Caki2 (cell line): Measurements from ENCODE around the gene PARP15. TPM values are rescaled to one million over a fixed set of nuclear protein-coding genes. Genes with fewer than 3 reads are reported as not detected.
"Not testable (repeated sequence)": the region's sequence is repeated elsewhere in the genome, so short reads cannot be mapped to it uniquely, and the experiment has no call there.

Experiments
- DNase-seq: peaks from one replicate; pipeline ENCODE4 v3.0.0-alpha.2; 2015; ENCODE audit warnings: low read depth
- in situ Hi-C: cut with HindIII; loops from 2 replicates; pipeline ENCODE4 v1.10.0; 2016; ENCODE audit warnings: low sequenced_read_pairs, low pct_unique_long_range_greater_than_20kb, mixed read lengths
- total RNA-seq: library from RNA; depleted of rRNA; stranded (reverse); fragments of >200 nt; shearing (Covaris generic); gene quantifications from 2 replicates; pipeline ENCODE4 v1.2.3, GENCODE V29; 2014; ENCODE audit warnings: low replicate concordance; rRNA removed

The PARP15 gene
- total RNA-seq, 1 experiment from 2014 or later, result not detected

DNA sequence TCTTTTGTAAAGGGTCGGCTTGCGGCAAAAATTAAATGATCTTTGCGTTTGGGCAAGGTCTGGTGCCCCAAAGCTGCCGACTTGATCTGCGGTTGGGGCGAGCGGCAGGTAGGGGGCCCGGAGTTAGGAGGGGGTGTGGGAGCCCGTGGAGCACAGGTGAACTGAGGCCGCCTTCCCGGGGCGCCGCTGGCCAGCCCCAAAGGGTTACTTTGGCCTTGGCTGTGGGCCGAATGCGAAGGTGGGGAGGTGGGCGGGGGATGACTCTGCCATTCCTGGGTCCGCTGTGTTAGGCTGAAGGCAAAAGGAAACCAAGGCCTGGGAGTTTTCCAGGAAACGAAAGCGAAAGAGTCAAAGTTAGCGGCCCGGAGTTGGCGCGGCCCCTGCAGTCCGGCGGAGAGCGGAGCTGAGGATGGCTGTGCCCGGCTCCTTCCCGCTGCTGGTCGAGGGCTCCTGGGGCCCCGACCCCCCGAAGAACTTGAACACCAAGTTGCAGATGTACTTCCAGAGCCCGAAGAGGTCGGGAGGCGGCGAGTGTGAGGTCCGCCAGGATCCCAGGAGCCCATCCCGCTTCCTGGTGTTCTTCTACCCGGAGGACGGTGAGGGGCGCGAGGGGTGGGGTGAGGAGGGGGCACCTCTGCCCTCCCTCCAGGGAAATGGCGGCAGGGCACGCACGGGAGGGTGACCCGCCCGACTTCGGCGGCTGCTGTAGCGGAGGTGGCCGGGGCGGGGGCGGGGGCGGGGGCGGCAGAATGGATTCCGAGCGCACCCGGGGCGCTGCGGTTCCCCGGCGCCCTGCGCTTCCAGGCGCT lies 103.2 kb downstream of the PARP15 start, which contains the start of gene PARP14:
Gene PARP14 (plus strand): TSS at position 365 of the 809 bp plus-strand sequence. CDS start 45 bp downstream, at position 410.
- in situ Hi-C loops, result no loop called here
- peak; percentile 67 for DNase-seq

DNA sequence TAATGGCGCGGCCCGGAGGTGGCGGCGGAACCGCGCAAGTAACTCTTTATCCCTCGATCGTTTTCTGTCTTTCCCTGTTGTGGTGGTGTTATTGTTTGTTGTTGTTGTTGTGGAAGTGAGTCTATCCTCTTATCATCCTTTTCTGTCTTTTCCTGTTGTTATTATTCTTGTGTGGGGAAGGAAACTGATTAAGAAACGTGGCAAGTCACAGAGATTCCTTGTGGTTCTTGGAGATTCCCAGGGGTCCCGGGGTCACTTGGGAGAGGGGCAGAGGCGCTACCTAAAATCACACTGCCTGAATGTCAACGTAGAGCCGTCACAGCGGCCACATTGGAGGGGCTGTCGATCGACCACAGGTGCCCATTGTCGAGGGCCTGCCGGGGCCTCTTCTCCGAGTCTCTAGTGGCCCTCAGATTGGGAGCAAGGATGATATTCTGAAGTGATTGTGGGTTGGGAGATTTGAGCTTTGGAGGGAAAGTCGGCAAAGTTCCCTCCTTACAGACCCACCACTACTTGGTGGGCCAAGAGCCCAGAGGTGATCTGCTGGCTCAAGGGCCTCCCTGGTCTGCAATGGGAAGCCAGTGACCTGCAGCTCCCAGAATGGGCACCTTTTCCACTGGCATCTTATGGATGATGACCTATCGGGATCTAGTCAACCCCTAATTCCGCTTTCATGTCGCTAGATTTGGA lies 104.0 kb downstream of the PARP15 start:
- peak; percentile 29 for DNase-seq
- in situ Hi-C loops, result no loop called here

DNA sequence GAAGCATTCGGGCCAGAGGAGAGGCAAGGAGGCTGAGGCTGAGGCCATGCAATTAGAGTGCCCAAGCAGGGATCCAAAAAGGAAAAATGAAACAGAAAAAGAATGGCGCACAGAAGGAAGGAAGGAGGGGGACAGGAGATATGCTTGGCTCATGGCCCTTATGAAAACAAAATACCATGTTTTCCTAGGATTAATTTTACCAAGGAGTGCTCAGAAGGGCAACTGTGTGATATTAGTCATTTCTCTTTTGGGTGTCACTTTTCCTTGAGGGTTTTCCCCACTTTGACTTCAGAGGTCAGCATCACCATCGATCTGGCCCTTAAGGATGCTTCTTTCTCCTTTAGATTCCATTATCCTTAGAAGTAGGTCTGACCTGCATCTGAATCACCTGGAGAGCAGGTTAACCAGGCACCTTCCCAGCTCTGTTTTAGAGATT lies 104.5 kb downstream of the PARP15 start:
- in situ Hi-C loops, result no loop called here
- no peak for DNase-seq

DNA sequence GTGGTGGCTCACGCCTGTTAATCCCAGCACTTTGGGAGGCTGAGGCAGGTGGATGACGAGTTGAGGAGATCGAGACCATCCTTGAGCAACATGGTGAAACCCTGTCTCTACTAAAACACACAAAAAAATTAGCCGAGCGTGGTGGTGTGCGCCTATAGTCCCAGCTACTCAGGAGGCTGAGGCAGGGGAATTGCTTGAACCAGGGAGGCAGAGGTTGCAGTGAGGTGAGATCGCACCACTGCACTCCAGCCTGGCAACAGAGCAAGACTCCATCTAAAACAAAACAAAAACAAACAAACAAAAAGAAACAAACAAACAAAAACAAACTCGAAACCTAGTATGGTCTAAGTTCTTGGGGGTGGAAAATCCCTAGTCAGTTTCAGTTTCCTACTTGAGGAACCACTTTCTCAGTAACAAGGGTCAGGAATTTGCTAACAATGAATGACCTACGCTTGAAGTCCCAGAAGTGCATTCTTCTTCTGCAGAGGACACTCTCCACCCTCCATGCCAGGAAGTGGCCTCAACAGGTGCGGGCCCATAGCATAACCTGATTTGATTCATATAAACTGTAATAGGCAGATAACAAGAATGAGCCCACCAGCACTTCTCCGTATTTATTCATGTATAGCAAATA lies 105.4 kb downstream of the PARP15 start:
- DNase-seq, in situ Hi-C loops: not testable (repeated sequence)

DNA sequence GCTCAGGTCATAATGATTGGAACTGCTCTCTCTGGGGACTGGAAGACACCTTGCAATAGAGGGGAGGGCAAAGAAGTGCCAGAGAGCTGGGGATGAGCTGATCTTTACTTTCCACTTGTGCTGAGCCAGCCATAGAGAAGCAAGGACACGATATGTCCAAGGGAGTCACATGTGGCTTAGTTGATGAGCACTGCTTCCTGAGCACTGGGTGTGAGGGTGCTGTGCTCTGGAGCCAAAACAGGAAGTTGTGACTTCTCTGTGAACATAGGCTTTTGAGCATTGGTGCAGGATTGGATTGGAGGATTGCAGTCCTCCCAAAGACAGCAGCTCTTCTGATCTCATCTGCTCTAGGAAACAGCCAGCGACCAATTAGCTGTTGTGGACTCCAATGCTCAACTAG lies 109.8 kb downstream of the PARP15 start:
- DNase-seq, result no peak

More for the DNA sequence above, 109.8 kb downstream of the PARP15 start:
- in situ Hi-C loops, result no loop called here

Other genes starting within 250 kb of the PARP15 start
- gene MIX23, start 194.4 kb upstream of the PARP15 start, total RNA-seq, result 46.2 and 72.9 TPM in 2 replicates
- gene FAM162A, start 193.5 kb upstream of the PARP15 start, total RNA-seq, result 36.5 and 42.1 TPM in 2 replicates
- 2.4 and 3.1 TPM in 2 replicates for gene WDR5B, start 161.6 kb upstream of the PARP15 start, total RNA-seq
- 43.0 and 50.8 TPM in 2 replicates for gene KPNA1, start 62.7 kb upstream of the PARP15 start, total RNA-seq
- gene PARP9, start 13.3 kb upstream of the PARP15 start, total RNA-seq, result 7.0 and 8.7 TPM in 2 replicates
- gene DTX3L, start 13.3 kb upstream of the PARP15 start, total RNA-seq, result 15.0 and 17.2 TPM in 2 replicates
- 20.2 and 20.3 TPM in 2 replicates for gene PARP14, start 103.2 kb downstream of the PARP15 start, total RNA-seq
- 2.0 and 4.8 TPM in 2 replicates for gene HSPBAP1, start 216.2 kb downstream of the PARP15 start, total RNA-seq
- gene SLC49A4, start 217.4 kb downstream of the PARP15 start, total RNA-seq, result 1.9 and 2.7 TPM in 2 replicates